ENCODE measurements around the gene SLX4.
"Not testable (repeated sequence)": the region's sequence is repeated elsewhere in the genome, so short reads cannot be mapped to it uniquely, and the experiment has no call there.

The SLX4 gene, protein sequence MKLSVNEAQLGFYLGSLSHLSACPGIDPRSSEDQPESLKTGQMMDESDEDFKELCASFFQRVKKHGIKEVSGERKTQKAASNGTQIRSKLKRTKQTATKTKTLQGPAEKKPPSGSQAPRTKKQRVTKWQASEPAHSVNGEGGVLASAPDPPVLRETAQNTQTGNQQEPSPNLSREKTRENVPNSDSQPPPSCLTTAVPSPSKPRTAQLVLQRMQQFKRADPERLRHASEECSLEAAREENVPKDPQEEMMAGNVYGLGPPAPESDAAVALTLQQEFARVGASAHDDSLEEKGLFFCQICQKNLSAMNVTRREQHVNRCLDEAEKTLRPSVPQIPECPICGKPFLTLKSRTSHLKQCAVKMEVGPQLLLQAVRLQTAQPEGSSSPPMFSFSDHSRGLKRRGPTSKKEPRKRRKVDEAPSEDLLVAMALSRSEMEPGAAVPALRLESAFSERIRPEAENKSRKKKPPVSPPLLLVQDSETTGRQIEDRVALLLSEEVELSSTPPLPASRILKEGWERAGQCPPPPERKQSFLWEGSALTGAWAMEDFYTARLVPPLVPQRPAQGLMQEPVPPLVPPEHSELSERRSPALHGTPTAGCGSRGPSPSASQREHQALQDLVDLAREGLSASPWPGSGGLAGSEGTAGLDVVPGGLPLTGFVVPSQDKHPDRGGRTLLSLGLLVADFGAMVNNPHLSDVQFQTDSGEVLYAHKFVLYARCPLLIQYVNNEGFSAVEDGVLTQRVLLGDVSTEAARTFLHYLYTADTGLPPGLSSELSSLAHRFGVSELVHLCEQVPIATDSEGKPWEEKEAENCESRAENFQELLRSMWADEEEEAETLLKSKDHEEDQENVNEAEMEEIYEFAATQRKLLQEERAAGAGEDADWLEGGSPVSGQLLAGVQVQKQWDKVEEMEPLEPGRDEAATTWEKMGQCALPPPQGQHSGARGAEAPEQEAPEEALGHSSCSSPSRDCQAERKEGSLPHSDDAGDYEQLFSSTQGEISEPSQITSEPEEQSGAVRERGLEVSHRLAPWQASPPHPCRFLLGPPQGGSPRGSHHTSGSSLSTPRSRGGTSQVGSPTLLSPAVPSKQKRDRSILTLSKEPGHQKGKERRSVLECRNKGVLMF (N-terminal part only)

DNA sequence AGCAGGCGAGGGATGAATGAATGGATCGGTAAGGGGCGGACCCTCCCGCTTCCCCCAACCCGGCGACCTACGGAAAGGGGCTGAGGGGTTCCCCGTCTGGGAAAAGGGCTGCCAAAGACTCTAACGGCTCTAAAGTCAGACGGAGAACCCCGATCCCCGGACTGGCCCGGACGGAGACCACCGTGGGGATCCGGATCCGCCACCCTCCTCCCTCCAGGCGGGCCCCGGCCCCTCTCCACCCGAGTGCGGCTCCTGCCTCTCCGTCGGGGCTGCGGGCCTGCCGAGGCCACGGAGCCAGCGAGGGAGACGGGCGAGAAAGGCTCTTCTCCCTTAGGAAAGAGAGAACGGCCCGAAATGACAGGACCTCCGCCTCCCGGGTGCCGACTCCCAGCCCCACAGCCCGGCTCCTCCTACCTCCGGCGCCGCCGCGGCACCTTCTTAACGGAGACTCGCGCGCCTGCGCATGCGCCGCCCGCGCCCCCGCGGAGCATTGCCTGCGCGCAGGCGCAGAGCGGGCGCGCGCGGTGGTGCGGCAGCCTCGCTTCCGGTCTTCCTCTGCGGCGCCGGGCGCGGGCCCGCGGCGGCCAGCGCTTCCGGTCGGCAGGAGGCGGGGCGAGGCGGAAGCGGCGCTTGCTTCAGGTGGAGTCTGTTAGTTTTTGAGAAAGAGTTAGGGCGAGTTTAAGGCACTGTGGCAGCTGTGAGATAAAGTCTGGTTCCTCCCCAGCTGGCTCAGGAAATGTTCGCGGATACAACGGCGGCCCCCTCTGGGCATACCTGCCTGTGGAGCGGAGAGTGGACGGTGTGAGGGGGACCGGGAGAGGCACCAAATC is at the start of gene SLX4:
Gene SLX4, minus strand, starts transcription at position 461 of the 830 bp plus-strand sequence. CDS start 2,642 bp downstream, outside the sequence.
- peak; percentile 92 for DNase-seq

DNA sequence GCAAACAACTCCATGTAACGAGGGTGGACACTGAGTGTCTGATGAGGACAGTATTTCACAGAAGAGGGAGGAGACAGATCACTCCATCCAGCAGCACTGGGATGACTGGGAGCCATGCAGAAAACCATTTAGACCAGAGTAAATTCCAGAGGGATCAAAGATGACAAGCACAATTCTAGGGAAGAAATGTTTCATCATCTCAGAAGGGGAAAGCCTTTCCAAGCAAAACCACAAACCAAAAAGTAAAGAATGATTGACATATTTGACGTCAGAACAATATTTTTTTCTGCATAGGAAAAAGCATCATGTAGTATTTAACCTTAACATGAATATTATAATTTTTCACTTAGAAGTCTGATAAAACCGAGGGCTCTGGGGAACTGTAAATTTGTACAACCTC is 47.8 kb upstream of the SLX4 start:
- DNase-seq, result no peak

DNA sequence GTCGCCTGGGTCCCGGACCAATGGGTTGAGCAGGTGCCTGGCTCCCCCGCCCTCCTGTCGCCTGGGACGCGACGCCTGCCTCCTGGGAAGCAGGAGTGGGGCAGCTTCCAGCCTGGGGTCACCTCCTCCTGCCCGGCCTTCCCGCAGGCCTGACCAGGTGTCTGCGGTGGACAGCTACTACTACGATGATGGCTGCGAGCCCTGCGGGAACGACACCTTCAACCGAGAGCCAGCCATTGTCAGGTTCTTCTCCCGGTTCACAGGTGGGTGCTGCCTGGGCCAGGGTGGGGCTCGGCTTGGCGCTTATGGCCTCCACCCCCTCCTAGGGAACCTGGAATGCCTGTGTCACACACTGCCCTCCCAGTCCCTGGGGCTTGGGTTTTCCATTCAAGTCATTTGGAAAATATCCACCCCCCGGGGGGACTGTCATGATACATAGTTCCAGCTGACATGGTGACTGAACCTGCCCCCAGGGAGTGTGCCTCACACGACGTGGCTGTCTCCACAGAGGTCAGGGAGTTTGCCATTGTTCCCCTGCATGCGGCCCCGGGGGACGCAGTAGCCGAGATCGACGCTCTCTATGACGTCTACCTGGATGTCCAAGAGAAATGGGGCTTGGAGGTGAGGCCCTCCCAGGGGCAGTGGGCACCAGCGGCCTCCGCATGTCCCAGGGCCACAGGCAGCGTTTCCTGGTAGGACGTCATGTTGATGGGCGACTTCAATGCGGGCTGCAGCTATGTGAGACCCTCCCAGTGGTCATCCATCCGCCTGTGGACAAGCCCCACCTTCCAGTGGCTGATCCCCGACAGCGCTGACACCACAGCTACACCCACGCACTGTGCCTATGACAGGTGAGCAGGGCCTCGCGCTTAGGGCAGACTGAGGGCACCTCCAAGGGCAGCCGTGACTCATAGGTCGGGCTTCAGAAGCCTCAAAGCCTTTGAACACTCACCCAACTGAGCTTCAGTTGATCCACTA is 45.4 kb upstream of the SLX4 start:
- no peak for DNase-seq

DNA sequence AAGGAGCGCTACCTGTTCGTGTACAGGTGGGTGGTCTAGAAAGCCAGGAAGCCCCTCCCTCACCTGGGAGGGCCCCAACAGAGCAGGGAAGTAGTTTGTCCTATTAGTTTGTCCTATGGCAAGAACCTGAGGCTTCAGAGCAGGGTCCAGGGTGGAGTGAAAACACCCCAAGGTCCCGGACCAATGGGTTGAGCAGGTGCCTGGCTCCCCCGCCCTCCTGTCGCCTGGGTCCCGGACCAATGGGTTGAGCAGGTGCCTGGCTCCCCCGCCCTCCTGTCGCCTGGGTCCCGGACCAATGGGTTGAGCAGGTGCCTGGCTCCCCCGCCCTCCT is 44.7 kb upstream of the SLX4 start:
- DNase-seq, result not testable (repeated sequence)

DNA sequence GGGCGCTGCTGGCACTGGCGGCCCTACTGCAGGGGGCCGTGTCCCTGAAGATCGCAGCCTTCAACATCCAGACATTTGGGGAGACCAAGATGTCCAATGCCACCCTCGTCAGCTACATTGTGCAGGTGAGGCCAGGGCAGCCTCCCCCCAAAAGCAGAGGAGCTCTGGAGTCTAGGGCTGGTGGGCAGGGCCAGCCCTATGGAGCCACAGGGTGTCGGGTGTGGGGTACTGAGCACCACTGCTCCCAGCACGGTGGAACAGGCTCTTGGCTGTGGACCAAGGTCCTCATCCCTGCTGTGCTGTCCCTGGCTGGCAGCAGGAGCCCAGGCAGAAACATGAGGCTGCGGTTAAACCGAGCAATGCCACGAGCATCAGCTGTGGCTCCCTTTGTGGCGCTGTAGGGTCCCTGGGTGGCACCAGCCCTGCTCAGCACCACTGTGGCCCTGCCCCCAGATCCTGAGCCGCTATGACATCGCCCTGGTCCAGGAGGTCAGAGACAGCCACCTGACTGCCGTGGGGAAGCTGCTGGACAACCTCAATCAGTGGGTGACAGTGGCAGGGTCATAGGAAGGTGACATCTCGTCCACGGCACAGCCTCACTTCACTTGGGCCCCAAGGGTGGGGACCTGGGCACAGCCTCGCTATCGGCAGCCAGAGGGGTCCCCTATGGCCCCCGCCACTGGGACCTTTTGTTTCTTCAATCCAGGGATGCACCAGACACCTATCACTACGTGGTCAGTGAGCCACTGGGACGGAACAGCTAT is 44.2 kb upstream of the SLX4 start:
- DNase-seq, result no peak

DNA sequence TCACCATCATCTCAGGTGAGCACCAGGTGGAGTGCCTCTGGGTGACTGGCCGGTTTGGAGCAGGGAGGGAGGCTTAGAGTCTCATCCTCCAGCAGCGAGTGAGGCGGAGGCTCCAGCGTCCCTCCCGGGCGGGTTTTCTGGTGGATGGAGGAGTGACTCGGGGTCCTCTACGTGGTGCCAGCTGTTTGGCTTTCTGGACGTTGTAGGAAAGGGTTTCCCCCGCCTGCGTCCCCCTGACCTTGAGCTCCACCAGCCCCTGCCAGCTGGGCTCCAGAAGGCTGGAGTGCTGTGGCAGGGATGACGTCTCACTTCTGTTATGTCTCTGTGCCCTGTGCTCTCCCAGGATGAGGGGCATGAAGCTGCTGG is 43.6 kb upstream of the SLX4 start:
- DNase-seq, result no peak

DNA sequence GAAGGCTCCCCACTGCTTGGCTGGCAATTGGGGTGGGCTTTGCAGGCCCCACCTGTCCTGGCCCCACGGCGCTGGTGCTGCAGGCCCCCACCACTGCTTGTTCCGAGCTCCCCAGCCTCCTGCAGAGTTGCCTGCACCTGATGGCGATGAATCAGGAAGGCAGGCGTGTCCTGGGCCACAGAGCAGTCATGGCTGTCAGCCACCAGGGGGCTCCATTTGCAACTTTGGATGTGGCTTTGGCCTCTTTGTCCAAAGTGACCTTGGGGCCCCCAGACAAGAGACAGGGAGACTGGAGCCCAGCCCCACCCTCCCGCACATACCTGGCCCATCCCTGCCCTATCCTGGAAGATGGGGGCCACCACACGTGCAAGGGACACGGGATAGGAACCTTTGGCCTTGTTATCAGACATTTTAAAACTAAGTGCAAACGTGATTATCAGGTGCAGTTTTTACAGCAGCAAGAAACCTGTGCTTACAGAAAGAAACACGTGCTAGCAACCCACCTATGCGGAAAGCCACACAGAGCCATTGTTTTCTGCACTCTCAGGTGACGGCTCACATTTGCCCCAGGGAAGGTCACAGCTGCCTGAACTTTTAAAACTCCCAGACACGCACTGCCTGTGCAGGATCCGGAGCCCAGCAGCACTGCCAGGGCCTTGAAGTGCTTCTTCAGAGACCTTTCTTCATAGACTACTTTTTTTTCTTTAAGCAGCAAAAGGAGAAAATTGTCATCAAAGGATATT is 43.0 kb upstream of the SLX4 start, which contains the start of gene DNASE1:
Gene DNASE1, plus strand, starts transcription at position 443 of the 743 bp plus-strand sequence. CDS start 683 bp downstream, outside the sequence.
- peak; percentile 58 for DNase-seq

DNA sequence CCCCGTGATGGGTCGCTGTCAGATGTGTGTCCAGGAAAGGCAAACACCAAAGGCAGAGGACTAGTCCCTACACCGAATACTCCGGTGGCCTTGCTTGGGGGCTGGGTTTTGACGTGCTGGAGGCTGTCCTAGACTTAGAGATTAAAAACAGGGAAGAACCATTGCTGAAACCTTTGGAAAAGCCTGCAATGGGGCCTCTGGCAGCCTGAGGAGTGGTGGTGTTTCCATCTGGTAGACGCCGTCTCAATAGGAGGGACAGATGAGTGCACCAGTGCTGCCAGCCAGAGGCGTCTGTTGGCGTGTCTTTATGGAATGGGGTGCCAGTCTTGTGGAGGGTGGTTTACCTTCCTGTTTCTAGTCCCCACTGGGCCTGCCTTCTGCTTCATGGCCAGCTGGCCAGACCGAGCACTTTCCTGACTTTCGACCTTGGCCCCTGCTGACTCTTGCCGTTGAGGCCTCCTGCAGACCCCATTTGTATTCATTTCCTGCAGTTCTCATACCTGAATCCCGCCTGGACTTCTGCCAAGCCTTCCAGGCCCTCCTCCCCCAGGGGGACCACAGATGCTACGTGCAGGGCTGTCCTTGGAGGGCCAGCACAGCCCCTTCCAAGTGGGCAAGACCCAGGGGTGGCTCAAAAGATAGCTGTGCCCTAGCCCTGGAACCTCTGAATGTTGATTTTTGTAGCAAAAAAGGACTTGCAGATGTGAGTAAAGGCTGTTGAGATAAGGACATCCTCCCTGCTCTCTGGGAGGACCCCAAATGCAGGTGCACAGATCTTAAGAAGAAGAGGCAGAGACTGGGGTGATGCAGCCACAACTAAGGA is 41.2 kb upstream of the SLX4 start:
- no peak for DNase-seq

DNA sequence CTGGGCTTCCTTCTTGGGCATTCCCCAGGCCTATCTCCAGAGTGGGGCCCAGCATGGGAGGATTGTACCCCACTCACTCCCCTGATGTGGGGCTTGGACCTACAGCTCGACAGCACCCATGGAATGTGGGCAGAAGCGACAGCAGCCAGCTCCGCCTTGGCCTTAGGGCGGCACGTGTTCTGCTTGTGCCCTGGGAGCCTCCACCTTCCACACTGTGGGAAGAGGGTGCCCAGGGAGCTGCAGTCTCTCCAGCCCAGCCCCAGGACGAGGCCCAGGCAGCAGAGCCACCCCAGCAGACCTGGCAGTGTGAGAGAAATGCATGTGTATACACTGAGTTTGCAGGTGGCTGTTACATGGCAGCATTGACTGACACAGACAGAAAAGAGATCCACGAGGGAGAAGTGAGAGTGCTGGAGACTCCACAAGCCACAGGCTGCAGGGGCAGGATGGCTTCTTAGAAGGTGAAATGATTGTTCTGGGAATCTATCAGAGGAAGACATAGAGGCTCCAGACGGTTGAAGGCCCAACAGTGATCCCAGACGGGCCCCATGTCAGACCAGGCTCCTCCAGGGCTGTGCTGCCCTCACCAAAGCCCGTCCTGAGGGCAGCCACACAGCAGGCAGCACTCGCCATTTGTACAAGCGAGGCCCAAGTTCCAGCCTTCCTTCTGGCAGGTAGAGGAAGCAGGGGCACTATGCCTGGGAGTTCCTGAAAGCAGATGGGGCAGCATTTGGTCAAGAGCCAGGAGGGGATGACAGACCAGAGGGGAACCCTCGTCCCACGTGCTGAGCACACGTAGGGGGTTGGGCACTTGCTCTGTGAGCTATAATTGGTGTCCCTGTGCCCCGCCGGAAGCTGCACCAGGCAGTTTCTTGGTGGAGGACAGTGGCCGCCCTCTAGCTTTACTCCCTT is 40.3 kb upstream of the SLX4 start:
- DNase-seq, result peak; percentile 7

DNA sequence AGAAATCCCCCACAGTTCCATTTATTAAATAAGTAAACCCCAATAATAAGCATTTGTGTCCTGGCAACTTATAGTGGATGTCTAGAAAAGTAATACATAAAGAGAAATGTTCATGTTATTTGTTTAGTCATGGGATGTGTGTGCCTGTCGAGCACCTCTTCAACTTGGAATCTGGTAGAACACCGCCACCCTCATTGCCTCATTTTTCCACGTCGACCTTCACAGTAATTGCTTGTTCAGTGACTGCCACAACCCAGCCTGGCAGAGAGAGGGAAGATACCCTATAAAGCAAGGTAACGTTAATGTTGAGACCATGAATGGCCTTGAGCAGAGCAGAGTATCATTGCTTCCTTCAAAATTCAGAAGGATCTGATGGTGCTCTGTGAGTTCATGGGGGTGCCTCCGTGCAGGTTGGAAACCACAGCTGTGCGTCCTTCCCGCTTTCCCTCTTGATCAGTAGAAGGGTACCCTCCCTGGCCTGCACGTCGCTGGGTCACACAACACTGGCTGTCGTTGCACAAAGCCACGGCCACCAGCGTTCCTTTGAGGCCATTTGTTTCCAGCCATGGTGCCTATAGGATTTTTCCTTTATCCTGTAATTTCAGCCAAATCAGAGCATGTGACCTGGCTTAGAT is 39.3 kb upstream of the SLX4 start:
- no peak for DNase-seq

DNA sequence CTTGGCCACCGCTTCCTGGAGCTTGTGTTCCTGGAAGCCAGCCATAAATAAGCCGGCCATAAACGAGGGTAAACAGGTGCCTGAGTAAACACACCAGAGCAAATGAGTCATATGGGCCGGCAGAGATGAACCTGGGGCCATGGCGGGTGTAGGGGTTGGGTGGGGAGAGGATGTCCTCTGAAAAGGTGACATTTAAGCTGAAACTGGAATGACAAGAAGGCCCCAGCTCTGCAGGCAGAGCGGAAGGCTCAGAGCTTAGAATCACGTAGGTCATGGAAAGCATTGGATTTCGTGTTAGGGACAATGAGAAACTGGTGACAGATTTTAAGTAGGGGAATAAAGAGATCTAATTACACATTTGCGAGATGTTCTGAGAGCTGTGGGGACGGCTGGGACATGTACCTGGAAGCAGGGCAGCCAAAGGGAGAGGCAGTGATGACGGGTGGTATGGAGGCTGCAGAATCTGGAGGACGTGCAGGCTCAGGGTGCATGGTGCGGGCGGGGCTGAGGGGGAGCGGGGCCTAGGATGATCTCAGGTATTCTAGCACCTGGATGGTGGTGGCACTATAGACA is 35.0 kb upstream of the SLX4 start:
- no peak for DNase-seq

DNA sequence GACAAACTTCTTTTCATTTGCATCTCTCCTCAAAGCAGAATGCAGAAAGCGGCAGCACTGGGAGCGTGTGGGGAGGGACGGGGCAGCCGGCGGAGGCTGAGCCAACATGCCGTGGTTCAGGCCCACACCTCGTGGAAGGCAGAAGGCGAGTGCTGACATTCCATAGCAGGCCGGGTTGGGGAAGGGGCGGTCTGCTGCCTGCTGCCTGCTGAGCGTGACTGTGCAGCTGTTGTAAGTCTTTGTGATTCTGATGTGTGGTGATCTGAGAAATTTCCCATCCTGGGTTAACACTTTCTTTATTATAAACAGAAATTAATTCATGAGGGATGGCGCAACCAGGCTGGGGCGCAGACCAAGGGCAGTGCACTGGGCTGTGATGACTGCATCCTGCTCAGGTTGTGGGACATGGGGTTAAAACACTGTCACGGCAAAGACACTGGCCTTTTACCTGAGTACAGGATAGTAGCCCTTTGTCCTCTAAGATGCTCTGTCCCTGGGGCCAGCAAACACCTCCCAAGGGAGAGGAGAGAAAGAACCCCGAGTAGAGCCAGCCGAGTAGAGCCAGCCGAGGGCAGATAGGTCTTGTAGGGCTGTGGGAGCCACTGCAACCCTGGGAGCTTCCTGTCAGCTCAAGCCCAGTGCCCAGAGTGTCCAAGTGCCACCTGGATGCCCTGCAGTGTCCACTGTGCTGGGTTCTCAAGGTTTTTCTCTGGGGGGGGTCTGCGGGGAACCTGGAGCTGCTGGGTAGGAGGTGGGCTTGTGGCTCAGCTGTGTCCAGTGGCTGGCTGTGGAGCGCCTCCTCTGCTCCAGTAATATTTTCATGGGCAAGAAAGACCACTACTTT is 34.3 kb upstream of the SLX4 start:
- peak; percentile 4 for DNase-seq

DNA sequence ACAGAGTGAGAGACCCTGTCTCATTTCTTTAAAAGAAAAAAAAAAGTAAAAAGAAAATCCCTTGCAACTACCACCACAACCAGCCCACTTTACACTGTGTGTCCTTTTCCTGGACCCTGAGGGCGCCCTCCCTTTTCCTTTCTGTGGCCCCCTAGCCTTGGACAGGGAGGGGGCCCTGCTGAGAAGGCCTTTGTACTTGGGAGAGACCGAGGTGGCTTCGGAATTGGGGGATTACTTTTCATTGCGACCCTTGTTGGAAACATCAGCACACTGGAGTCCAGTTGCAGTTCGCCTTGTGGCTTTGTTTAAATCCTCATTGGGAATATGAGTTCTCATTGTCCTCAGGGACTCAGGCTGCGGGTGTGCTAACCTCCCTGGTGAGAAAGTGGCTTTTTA is 33.7 kb upstream of the SLX4 start:
- no peak for DNase-seq

DNA sequence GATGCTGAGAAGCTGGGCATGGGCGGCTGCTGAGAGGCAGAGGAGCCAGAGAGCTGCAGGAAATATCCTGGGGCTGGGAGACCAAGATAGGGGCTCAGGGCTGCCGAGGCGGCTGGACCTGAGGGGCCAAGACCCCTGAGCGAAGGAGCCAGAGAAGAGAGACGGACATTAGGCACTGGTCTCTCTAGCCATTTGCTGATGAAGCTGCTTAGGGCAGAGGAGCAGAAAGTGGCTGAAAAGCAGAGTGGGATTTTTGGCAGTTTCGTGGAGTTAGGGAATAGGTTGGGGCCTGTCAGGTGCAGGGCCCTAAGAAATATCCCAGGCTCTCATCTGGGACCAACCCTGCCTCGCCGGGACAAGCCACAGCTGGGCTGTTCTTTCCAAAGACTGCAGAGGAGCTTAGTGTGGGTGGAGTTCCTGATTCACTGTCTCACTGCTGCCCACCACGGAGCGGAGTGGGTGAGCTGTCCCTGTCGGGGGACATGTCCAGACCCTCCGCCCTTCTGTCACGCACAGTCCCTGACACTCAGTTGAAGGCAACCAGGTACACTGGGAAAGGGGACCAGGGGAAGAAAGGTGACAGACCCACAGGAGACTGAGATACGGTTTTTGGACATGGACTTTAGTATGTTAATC is 31.8 kb upstream of the SLX4 start:
- DNase-seq, result peak; percentile 8

DNA sequence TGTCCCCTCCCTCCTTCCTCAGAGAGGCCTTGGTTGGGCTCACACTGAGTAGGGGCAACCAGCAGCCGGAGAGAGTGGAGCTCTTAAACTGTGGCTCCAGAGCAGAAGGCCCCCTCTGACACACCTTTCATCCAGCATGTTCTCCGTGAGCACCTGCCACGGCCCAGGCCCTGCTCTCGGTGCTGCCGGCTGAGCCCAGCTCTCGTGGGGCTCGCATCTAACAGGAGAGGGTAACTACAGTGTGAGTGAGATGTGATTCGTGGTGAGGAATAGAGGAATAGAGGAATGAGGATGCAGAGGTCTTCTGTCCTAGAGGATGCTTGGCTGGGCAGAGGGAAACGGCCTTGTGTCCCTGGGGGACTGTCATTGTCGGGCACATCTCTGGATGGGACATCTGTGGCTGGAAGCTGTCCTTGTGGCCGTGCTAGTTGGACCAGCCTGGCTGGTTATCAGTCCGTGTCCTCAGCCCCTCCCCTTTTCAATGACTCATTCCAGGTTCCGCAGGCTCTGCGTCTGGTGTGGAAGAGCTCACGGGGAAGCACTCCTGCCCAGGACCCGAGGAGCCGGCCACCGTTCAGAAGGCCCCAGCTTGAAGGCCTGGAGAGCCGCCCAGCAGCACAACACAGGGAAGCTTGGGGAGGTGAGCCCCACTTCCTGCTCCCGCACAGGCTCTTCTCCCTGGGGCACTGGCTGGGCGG is 31.1 kb upstream of the SLX4 start:
- no peak for DNase-seq
